OCI-LY3 (cell line): ENCODE data around the gene TRABD2B.

Experiments
- H2AFZ ChIP-seq: fragments of 200-600, 300-600 bp; shearing (Covaris generic); 2 replicates; pipeline ENCODE4 v1.6.0; 2014; ENCODE audit warnings: antibody characterized with exemption, low read depth, low read length
- H3K27ac ChIP-seq: fragments of 200-600, 300-600 bp; sonication (generic); 2 replicates; pipeline ENCODE4 v1.5.1; 2014; ENCODE audit warnings: mild to moderate bottlenecking, low read length, moderate library complexity, mixed read lengths
- H3K27me3 ChIP-seq: fragments of 200-600, 300-600 bp; sonication (generic); 2 replicates; pipeline ENCODE4 v1.6.1; 2014; ENCODE audit warnings: low read depth, low read length, mixed read lengths
- H3K36me3 ChIP-seq: fragments of 200-600, 300-600 bp; sonication (generic); replicated peaks from 2 replicates; pipeline ENCODE3; 2014; ENCODE audit warnings: low read depth, low read length, mixed read lengths
- H3K4me1 ChIP-seq: fragments of 300-600, 200-600 bp; sonication (generic); 2 replicates; pipeline ENCODE4 v1.6.1; 2014; ENCODE audit warnings: low read length, mixed read lengths
- H3K4me2 ChIP-seq: fragments of 200-600, 300-600 bp; sonication (generic); 2 replicates; pipeline ENCODE4 v1.6.1; 2014; ENCODE audit warnings: low read length, mixed read lengths
- H3K4me3 ChIP-seq: fragments of 300-600, 200-600 bp; sonication (generic); 2 replicates; pipeline ENCODE4 v1.5.1; 2014; ENCODE audit warnings: antibody characterized with exemption, mild to moderate bottlenecking, low read length, moderate library complexity
- H3K79me2 ChIP-seq: fragments of 300-600, 200-600 bp; shearing (Covaris generic); 2 replicates; pipeline ENCODE4 v1.6.1; 2014; ENCODE audit warnings: mild to moderate bottlenecking, low read length, mixed read lengths
- H3K9ac ChIP-seq: fragments of 300-600, 200-600 bp; shearing (Covaris generic); 2 replicates; pipeline ENCODE4 v1.6.0; 2014; ENCODE audit warnings: mild to moderate bottlenecking, low read length, moderate library complexity
- H3K9me3 ChIP-seq: fragments of 200-600, 300-600 bp; shearing (Covaris generic); 2 replicates; pipeline ENCODE4 v1.6.1; 2014; ENCODE audit warnings: low read length, mixed read lengths; ENCODE audit not compliant: insufficient read depth
- H4K20me1 ChIP-seq: fragments of 200-600, 300-600 bp; sonication (generic); 2 replicates; pipeline ENCODE4 v1.6.1; 2016; ENCODE audit warnings: low read length, mixed read lengths; ENCODE audit not compliant: insufficient read depth
- EZH2phosphoT487 ChIP-seq: fragments of 200-600 bp; shearing (Covaris generic); IDR thresholded peaks from 2 replicates; pipeline ENCODE4 v1.6.1; 2018; ENCODE audit warnings: antibody characterized with exemption, mixed run types, low read depth
- TF ChIP-seq, protein P1 (sequence below): fragments of 200-600, 300-600 bp; sonication (generic); IDR thresholded peaks from 2 replicates; pipeline ENCODE4 v1.5.1; 2014; ENCODE audit warnings: antibody characterized with exemption, low read length, low read depth

The TRABD2B gene

DNA sequence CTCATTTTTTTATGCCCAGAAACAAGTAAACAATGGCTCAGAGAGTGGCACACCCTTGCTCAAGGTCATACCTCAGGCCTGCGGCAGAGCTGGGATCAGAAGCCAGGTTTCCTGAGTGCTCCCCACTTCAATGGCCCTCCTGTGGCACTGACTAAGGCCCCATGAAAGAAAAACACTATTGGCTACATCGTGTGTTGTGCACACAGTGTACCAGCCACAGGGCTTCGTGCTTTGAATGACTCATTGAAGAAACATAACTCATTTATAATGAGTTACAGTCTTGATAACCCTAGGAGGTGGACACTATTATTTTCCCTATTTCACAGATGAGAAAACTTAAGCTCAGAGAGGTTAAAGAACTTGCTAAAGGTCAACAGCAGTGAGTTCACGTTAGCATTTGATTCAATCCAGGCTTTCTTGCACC is 91.2 kb downstream of the TRABD2B start:
- Histone ChIP-seq H3K4me1 (no peaks in the 10 kb centered on the region), H4K20me1 (no peaks in the 10 kb centered on the region), H3K4me3 (no peak overlapping the region), H3K27ac (no peak overlapping the region), H3K9ac (no peak overlapping the region), H3K4me2 (no peak overlapping the region), H3K79me2 (no peaks in the 10 kb centered on the region), H3K9me3 (no peaks in the 10 kb centered on the region), H3K27me3 (peaks cover 3% of the 10 kb centered on the region; the same call in 1 of the 2 replicates), H3K36me3 (no peaks in the 10 kb centered on the region), H2AFZ (no peak overlapping the region)
- TF ChIP-seq, protein P1, sequence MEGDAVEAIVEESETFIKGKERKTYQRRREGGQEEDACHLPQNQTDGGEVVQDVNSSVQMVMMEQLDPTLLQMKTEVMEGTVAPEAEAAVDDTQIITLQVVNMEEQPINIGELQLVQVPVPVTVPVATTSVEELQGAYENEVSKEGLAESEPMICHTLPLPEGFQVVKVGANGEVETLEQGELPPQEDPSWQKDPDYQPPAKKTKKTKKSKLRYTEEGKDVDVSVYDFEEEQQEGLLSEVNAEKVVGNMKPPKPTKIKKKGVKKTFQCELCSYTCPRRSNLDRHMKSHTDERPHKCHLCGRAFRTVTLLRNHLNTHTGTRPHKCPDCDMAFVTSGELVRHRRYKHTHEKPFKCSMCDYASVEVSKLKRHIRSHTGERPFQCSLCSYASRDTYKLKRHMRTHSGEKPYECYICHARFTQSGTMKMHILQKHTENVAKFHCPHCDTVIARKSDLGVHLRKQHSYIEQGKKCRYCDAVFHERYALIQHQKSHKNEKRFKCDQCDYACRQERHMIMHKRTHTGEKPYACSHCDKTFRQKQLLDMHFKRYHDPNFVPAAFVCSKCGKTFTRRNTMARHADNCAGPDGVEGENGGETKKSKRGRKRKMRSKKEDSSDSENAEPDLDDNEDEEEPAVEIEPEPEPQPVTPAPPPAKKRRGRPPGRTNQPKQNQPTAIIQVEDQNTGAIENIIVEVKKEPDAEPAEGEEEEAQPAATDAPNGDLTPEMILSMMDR: no peak

DNA sequence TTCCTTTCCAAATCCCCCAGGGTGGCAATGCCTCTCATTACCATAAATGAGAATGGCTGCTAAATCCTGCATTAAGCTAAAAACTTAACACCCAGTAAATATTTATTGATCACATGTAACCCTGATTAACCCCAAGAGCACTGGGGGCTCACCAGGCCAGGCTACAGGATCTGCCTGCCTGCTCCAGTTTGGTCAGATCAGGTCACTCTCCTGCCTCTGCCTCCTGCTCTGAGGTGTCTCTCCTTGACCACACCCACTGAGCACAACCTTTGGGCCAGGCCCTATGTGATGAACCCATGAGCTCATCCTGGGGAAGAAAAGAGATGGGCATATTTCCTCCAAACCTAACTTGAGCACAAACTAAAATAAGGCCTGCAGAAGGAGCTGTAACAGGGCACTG is 93.5 kb downstream of the TRABD2B start:
- Histone ChIP-seq H3K4me2 (no peak overlapping the region), H3K9ac (no peak overlapping the region), H3K79me2 (no peaks in the 10 kb centered on the region), H3K27ac (no peak overlapping the region), H3K36me3 (no peaks in the 10 kb centered on the region), H3K9me3 (no peaks in the 10 kb centered on the region), H3K4me1 (no peaks in the 10 kb centered on the region), H3K4me3 (no peak overlapping the region), H2AFZ (no peak overlapping the region), H4K20me1 (no peaks in the 10 kb centered on the region), H3K27me3 (no peaks in the 10 kb centered on the region; the same call in 1 of the 2 replicates)
- no peak for TF ChIP-seq EZH2phosphoT487
- TF ChIP-seq, protein P1: no peak

DNA sequence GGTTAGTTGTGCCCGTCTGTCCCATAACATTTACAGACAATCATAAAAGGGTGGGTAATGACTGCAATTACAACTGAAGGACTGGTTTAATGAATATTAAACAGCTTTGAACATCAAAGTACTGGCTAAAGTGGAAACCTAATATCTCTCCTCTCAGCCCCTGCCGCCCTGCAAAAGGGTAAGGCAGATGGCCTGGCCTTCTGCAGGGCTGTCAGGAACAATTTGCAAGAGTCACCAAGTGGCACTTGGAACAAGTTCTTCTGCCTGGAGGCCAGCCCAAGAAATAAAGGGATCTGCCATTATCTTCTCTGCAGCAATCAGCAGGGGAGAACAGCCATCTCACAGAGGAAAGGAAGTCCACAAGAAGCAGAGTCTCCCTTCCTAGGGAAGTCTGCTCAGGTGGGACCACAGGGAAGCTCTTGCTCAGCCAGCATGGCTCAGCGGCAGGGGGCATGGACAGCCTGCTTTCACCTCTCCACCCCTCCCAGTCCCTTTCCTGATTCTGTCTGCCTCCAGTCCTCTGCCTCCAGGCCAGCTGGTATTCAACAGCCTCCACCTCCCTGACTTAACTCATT is 96.1 kb downstream of the TRABD2B start:
- Histone ChIP-seq H3K27ac (no peak overlapping the region), H2AFZ (no peak overlapping the region), H3K4me1 (no peaks in the 10 kb centered on the region), H3K4me3 (no peak overlapping the region), H3K4me2 (no peak overlapping the region), H3K9me3 (no peaks in the 10 kb centered on the region), H3K9ac (no peak overlapping the region), H3K36me3 (no peaks in the 10 kb centered on the region), H3K27me3 (no peaks in the 10 kb centered on the region), H4K20me1 (no peaks in the 10 kb centered on the region), H3K79me2 (no peaks in the 10 kb centered on the region)
- TF ChIP-seq EZH2phosphoT487: no peak

DNA sequence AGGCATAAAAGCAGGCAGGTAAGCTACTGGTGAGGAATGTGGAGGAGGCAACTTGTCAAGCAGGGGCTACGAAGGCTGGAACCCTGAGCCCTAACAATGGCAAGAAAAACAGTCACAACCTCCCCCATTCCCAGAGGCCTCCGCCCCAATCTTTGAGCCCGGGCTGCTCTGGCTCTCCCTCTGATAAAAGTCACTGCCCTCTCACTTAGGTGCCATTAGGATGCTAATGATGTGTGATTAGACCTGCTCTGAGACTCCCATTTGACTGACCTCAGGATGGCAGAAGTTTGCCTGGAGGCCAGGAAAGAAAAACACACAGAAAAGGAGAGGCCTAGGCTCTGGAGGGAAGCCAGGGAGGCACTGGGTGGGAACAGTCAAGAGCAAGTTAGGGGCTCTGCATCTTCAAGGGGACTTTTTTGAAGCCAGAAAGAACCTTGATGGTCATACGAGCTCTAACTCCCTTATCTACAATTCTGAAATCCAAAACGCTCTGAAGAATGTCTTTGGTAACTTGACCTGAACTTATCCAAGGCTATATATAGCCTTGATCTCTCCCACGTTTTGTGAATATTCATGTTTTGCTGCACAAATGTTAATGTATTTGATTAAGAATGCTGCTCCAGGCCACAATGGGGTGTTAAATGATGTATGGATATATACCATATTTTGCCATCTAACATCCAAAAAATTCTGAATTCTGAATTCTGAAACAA is 98.9 kb downstream of the TRABD2B start:
- Histone ChIP-seq H3K4me1 (no peaks in the 10 kb centered on the region), H2AFZ (no peak overlapping the region), H3K27me3 (peaks cover 4% of the 10 kb centered on the region; the same call in 1 of the 2 replicates), H3K36me3 (no peaks in the 10 kb centered on the region), H4K20me1 (no peaks in the 10 kb centered on the region), H3K4me2 (no peak overlapping the region), H3K9ac (no peak overlapping the region), H3K4me3 (no peak overlapping the region), H3K79me2 (no peaks in the 10 kb centered on the region), H3K27ac (no peak overlapping the region), H3K9me3 (no peaks in the 10 kb centered on the region)
- TF ChIP-seq, protein P1: no peak
